ENCODE data around the gene ROS1.

DNA sequence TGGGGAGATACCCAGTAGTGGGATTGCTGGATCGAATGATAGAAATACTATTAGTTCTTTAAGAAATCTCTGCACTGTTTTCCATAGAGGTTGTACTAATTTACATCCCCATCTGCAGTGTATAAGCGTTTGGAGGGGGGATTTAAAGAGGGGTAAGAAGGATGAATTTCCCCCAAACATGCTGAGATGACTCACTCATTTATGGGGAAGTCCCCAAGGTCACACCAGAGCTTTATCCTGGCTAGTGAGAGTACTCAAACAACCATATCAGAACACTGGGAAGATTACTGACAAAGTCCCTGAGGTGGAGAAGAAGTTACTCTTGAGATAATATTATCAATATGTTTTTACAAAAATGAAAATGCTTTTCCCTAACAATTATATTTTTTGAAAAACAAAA is 44.0 kb downstream of the ROS1 start:
- TF ChIP-seq, protein P1, sequence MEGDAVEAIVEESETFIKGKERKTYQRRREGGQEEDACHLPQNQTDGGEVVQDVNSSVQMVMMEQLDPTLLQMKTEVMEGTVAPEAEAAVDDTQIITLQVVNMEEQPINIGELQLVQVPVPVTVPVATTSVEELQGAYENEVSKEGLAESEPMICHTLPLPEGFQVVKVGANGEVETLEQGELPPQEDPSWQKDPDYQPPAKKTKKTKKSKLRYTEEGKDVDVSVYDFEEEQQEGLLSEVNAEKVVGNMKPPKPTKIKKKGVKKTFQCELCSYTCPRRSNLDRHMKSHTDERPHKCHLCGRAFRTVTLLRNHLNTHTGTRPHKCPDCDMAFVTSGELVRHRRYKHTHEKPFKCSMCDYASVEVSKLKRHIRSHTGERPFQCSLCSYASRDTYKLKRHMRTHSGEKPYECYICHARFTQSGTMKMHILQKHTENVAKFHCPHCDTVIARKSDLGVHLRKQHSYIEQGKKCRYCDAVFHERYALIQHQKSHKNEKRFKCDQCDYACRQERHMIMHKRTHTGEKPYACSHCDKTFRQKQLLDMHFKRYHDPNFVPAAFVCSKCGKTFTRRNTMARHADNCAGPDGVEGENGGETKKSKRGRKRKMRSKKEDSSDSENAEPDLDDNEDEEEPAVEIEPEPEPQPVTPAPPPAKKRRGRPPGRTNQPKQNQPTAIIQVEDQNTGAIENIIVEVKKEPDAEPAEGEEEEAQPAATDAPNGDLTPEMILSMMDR (IDR thresholded peaks at IDR 0.05; ENCODE audit: low read length), result no peak
- no peak for TF ChIP-seq EZH2 (IDR thresholded peaks at IDR 0.05; ENCODE audit: borderline replicate concordance, low read length)

Measured in OCI-LY1 (cell line).